Gastrocnemius medialis (tissue), 4 donors: ENCODE data around the gene TBC1D22B.

ENCODE experiments used
- CTCF ChIP-seq, 5 experiments: fragments of 450-650 bp in 3 of 5; fragments of 200-600 bp in 2 of 5; sonication (generic) in 2 of 5; IDR thresholded peaks in 4 of 5; conservative IDR thresholded peaks in 1 of 5; 1 replicate in 4 of 5; 2 replicates in 1 of 5; pipeline ENCODE4 v1.5.1; 2016 to 2019; ENCODE audit warnings: antibody characterized with exemption in 5 of 5, mild to moderate bottlenecking in 3 of 5, moderate library complexity in 3 of 5
- POLR2A ChIP-seq, 2 donors: fragments of 450-650 bp; IDR thresholded peaks; one replicate each; pipeline ENCODE4 v1.6.1; 2017; ENCODE audit warnings: antibody characterized with exemption in 2 of 2, mild to moderate bottlenecking in 2 of 2, moderate library complexity in 2 of 2

GRCh38 chr6:37305841-37306425, 48.4 kb downstream of the TBC1D22B start:
- no peak for TF ChIP-seq POLR2A (IDR thresholded peaks at IDR 0.05)
- TF ChIP-seq CTCF (IDR thresholded peaks at IDR 0.05 in 4 of 5, conservative IDR thresholded peaks at IDR 0.05 in 1 of 5): no peak
